HepG2 (cell line): ENCODE measurements around the gene DDX1. TPM values are rescaled to one million over a fixed set of nuclear protein-coding genes. Genes with fewer than 3 reads are reported as not detected.

ENCODE experiments used
- ATAC-seq: fragments of 200-7000 bp; cut with Tn5 transposase; 3 replicates; pipeline ENCODE4 v1.9.1; 2020; ENCODE audit warnings: mild to moderate bottlenecking, moderate library complexity
- BruUV-seq: library from RNA; stranded (reverse); fragments of 400-500 nt; replicated peaks from 2 replicates; lab custom pipeline; 2021; lab: Mats Ljungman, UMichigan
- CTCF ChIA-PET: fragments of 300-600 bp; formaldehyde crosslinking; extraction: SDS; loops from one replicate; lab custom pipeline; 2021; ENCODE audit warnings: low total read pairs, inconsistent platforms, low intra/inter-chr PET ratio; lab: Yijun Ruan, JAX
- POLR2A ChIA-PET: fragments of 350-600 bp; sonication (Branson Sonifier 250); formaldehyde crosslinking; loops from one replicate; lab custom pipeline; 2020; ENCODE audit warnings: antibody characterized with exemption, inconsistent platforms; lab: Yijun Ruan, JAX
- DNase-seq: peaks from one replicate; pipeline ENCODE4 v3.0.0-alpha.2; 2015; ENCODE audit warnings: low spot score
- FAIRE-seq: peaks from 3 replicates; lab custom pipeline; 2011; peaks lifted over from hg19 to GRCh38; lab: Jason Lieb, UNC
- H2AFZ ChIP-seq: one replicate; pipeline ENCODE4 v1.6.1; 2011; ENCODE audit warnings: low read length, inconsistent platforms
- H3K27ac ChIP-seq: fragments of 300-600 bp; 3 replicates; pipeline ENCODE4 v1.8.0; 2011; ENCODE audit warnings: mixed run types, mild to moderate bottlenecking, mixed read lengths, low read length, inconsistent platforms; ENCODE audit not compliant: insufficient read depth; ENCODE audit errors: extremely low read length
- H3K27me3 ChIP-seq, 2 experiments: fragments of 200-600 bp in 1 of 2; 2 replicates in 1 of 2; 3 replicates in 1 of 2; pipeline versions ENCODE4 v1.6.0 to v1.8.0; 2011; ENCODE audit warnings: low read length in 2 of 2, mild to moderate bottlenecking in 2 of 2, moderate library complexity in 2 of 2, inconsistent platforms in 1 of 2; ENCODE audit not compliant: insufficient read depth in 2 of 2, control insufficient read depth in 1 of 2
- H3K36me3 ChIP-seq, 2 experiments: fragments of 200-600 bp in 1 of 2; replicated peaks in 1 of 2; 2 replicates in 1 of 2; 3 replicates in 1 of 2; pipeline versions ENCODE4 v1.5.1 to v1.8.0; 2011; ENCODE audit warnings: low read length in 2 of 2, inconsistent platforms in 1 of 2; ENCODE audit not compliant: insufficient read depth in 2 of 2, control insufficient read depth in 1 of 2
- H3K4me1 ChIP-seq: 2 replicates; pipeline ENCODE4 v1.5.1; 2012; ENCODE audit warnings: low read length, inconsistent platforms; ENCODE audit not compliant: insufficient read depth
- H3K4me2 ChIP-seq: 2 replicates; pipeline ENCODE4 v1.6.0; 2011; ENCODE audit warnings: low read depth, low read length, inconsistent platforms
- H3K4me3 ChIP-seq, 3 experiments: fragments of 200-600 bp in 1 of 3; sonication (generic), shearing (Covaris generic) in 1 of 3; replicated peaks in 1 of 3; 2 replicates each; pipeline ENCODE4 v1.5.1; 2011 to 2016; ENCODE audit warnings: low read length in 3 of 3, inconsistent platforms in 2 of 3, low read depth in 2 of 3, mild to moderate bottlenecking in 2 of 3, control low read depth in 1 of 3, mixed read lengths in 1 of 3; ENCODE audit not compliant: insufficient read depth in 1 of 3
- H3K79me2 ChIP-seq: one replicate; pipeline ENCODE4 v1.6.1; 2011; ENCODE audit warnings: low read length, inconsistent platforms; ENCODE audit not compliant: insufficient read depth
- H3K9ac ChIP-seq: 2 replicates; pipeline ENCODE4 v1.6.0; 2011; ENCODE audit warnings: mild to moderate bottlenecking, low read depth, low read length, inconsistent platforms; ENCODE audit not compliant: insufficient read depth
- H3K9me3 ChIP-seq: 2 replicates; pipeline ENCODE4 v1.5.1; 2012; ENCODE audit warnings: mild to moderate bottlenecking, low read length
- H4K20me1 ChIP-seq: 2 replicates; pipeline ENCODE4 v1.6.0; 2011; ENCODE audit warnings: inconsistent platforms, mild to moderate bottlenecking, low read length, moderate library complexity; ENCODE audit not compliant: insufficient read depth
- MAFF ChIP-seq: IDR thresholded peaks from 2 replicates; pipeline ENCODE4 v1.6.1; 2011; ENCODE audit warnings: low read depth, low read length, improper control_type of control experiment
- MAFK ChIP-seq, 2 experiments: IDR thresholded peaks in 1 of 2; conservative IDR thresholded peaks in 1 of 2; 2 replicates each; pipeline ENCODE4 v1.6.1; 2011; ENCODE audit warnings: improper control_type of control experiment in 2 of 2, low read length in 2 of 2
- MTA1 ChIP-seq: sonication (generic); formaldehyde crosslinking; IDR thresholded peaks from 2 replicates; pipeline ENCODE4 v1.4.0; 2020; ENCODE audit warnings: missing genetic modification reagents, mild to moderate bottlenecking, borderline replicate concordance
- RBAK ChIP-seq: sonication (generic); formaldehyde crosslinking; IDR thresholded peaks from 2 replicates; pipeline ENCODE4 v1.5.1; 2020; ENCODE audit warnings: mild to moderate bottlenecking, missing genetic modification reagents
- RNF2 ChIP-seq: fragments of 450-650 bp; conservative IDR thresholded peaks from 2 replicates; pipeline ENCODE4 v1.6.1; 2016; ENCODE audit warnings: low read depth
- SP4 ChIP-seq: sonication (generic); formaldehyde crosslinking; IDR thresholded peaks from 2 replicates; pipeline ENCODE4 v1.8.1; 2023; ENCODE audit warnings: mild to moderate bottlenecking, missing genetic modification reagents
- YEATS2 ChIP-seq: sonication (generic); formaldehyde crosslinking; IDR thresholded peaks from 2 replicates; pipeline ENCODE4 v1.4.0; 2020; ENCODE audit warnings: missing genetic modification reagents, borderline replicate concordance
- ZFYVE20 ChIP-seq: sonication (generic); formaldehyde crosslinking; IDR thresholded peaks from 2 replicates; pipeline ENCODE4 v1.8.0; 2023; ENCODE audit warnings: low read depth, mild to moderate bottlenecking, moderate library complexity, missing genetic modification reagents, borderline replicate concordance
- ZNF138 ChIP-seq: sonication (generic); formaldehyde crosslinking; IDR thresholded peaks from 2 replicates; pipeline ENCODE4 v1.5.0; 2020; ENCODE audit warnings: mild to moderate bottlenecking, low read depth, missing genetic modification reagents
- ZNF282 ChIP-seq: fragments of 450-650 bp; IDR thresholded peaks from 2 replicates; pipeline ENCODE4 v1.6.1; 2018; ENCODE audit not compliant: partially characterized antibody
- ZNF446 ChIP-seq: sonication (generic); formaldehyde crosslinking; IDR thresholded peaks from 2 replicates; pipeline ENCODE4 v1.5.0; 2020; ENCODE audit warnings: mild to moderate bottlenecking, missing genetic modification reagents
- ZNF652 ChIP-seq: IDR thresholded peaks from 2 replicates; pipeline ENCODE4 v1.6.1; 2016; ENCODE audit warnings: low read depth, borderline replicate concordance
- ZNF747 ChIP-seq: sonication (generic); formaldehyde crosslinking; IDR thresholded peaks from 2 replicates; pipeline ENCODE4 v1.8.1; 2023; ENCODE audit warnings: missing genetic modification reagents, mild to moderate bottlenecking, borderline replicate concordance
- WGBS: methylation state at CpG from one replicate; pipeline ENCODE4 v1.1.6; 2017; ENCODE audit warnings: low lambda C conversion rate; 5-methylcytosine and 5-hydroxymethylcytosine counted together
- in situ Hi-C: cut with HindIII; loops from 2 replicates; pipeline ENCODE4 v1.10.0; 2017; ENCODE audit warnings: low pct_unique_long_range_greater_than_20kb; ENCODE audit not compliant: extremely low pct_ligation_motif_present
- intact Hi-C: fragments of 100-400 bp; cut with micrococcal nuclease; formaldehyde crosslinking; loops from one replicate; pipeline ENCODE4 v1.10.0; 2022; ENCODE audit not compliant: unreplicated experiment
- polyA plus RNA-seq, 8 experiments: library from polyadenylated mRNA; depleted of rRNA in 3 of 8; stranded (reverse) in 7 of 8; unstranded in 1 of 8; fragments of >200 nt; fragmentation: Illumina TruSeq in 4 of 8; extraction: Trizol in 4 of 8; gene quantifications; 2 replicates each; pipeline versions ENCODE4 v1.2.1 to v1.2.3, GENCODE V29; 2011 to 2016; ENCODE audit warnings: low read depth in 4 of 8, missing spikeins in 1 of 8, mixed read lengths in 1 of 8; ENCODE audit not compliant: insufficient read depth in 1 of 8
- total RNA-seq, 5 experiments: library from RNA; depleted of rRNA; stranded (reverse); fragments of >200 nt; fragmentation: Illumina TruSeq; extraction: Trizol; gene quantifications; 2 replicates each; pipeline ENCODE4 v1.2.3, GENCODE V29; 2016; ENCODE audit warnings: low read depth in 1 of 5
- TF ChIP-seq, protein P1 (sequence below), 2 experiments: sonication (generic) in 1 of 2; formaldehyde crosslinking in 1 of 2; IDR thresholded peaks; 2 replicates each; pipeline versions ENCODE4 v1.4.0 to v1.6.1; 2016 to 2020; ENCODE audit warnings: borderline replicate concordance in 1 of 2, low read depth in 1 of 2, mild to moderate bottlenecking in 1 of 2, missing genetic modification reagents in 1 of 2

DDX1 gene
- total and polyA plus RNA-seq, 2 of the 13 experiments (the other 11 are each of a cell fraction or from before 2014, with no cell fraction given) = 81.6 to 130 TPM

DNA sequence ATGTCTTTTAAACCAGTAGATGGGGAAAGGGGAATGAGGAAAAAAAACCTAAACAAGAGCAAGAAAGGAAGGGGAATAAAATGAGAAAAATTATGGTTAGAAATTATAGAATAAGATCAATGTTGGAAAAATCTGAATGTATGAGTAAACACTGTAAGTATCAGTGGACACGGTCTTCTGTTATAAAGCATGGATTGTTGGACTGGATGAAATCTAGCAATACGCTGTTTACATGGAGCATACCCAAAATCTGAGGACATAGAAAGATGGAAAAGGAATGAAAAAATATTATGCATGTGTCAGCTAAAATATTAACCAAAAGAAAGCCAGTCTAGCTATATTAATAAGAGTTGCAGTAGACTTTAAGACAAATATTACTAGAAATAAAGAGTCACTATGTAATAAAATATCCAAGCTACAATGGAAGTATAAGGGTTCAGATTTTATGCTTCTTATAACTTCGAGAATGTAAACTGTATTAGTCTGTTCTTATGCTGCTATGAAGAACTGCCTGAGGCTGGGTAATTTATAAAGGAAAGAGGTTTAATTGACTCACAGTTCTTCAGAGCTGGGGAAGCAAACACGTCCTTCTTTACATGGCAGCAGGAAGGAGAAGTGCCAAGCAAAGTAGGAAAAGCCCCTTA is 32.4 kb downstream of the DDX1 start:
- Histone ChIP-seq H3K4me2 (no peak overlapping the region), H4K20me1 (no peaks in the 10 kb centered on the region), H2AFZ (no peak overlapping the region), H3K4me3 (no peak overlapping the region), H3K36me3 (peaks cover 21 to 92% of the 10 kb centered on the region in 2 experiments), H3K9ac (no peak overlapping the region), H3K27me3 (no peaks in the 10 kb centered on the region), H3K4me1 (peaks cover 7% of the 10 kb centered on the region), H3K27ac (no peak overlapping the region), H3K9me3 (no peaks in the 10 kb centered on the region), H3K79me2 (no peaks in the 10 kb centered on the region)
- TSS peak; percentile 16 for BruUV-seq
- in situ Hi-C loops (no loop called here), intact Hi-C loops (no loop called here)
- FAIRE-seq = no peak
- ChIA-PET CTCF (no interaction called here), POLR2A (no interaction called here)
- DNase-seq = no peak
- TF ChIP-seq MAFK (conservative IDR thresholded peaks at IDR 0.05 in 1 of 2, IDR thresholded peaks at IDR 0.05 in 1 of 2; ENCODE audit: low read length in 2 of 2) (peak; percentile 83 to 94), MAFF (peak; percentile 82), SP4 (CRISPR knock-in tag) (no peak)
- ATAC-seq = no peak
- 73% methylated on average over 4 of the region's 4 CpGs for WGBS

DNA sequence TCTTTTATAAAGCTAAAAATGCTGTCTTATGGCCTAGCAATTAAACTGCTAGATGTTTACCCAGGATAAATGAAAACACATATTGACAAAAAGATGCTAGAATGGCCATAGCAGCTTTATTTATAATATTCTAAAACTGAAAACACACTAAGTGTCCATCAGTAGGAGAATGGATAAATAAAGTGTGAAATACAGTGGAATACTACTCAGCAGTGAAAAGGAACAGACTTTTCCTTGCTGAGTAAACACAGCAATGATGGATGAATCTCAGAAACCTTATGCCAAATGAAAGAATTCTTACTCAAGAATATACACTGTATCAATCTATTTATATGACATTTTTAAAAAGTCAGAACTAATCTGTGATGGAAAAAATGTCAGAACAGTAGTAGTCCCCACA is 33.2 kb downstream of the DDX1 start:
- Histone ChIP-seq H3K27ac (no peak overlapping the region), H3K79me2 (no peaks in the 10 kb centered on the region), H3K4me2 (no peak overlapping the region), H3K9ac (no peak overlapping the region), H4K20me1 (no peaks in the 10 kb centered on the region), H3K4me1 (peaks cover 12% of the 10 kb centered on the region), H3K27me3 (no peaks in the 10 kb centered on the region), H3K4me3 (no peak overlapping the region), H3K9me3 (no peaks in the 10 kb centered on the region), H3K36me3 (peaks cover 15 to 92% of the 10 kb centered on the region in 2 experiments), H2AFZ (no peak overlapping the region)
- DNase-seq = no peak
- POLR2A ChIA-PET = no interaction called here
- intact Hi-C loops = no loop called here
- no peak for ATAC-seq
- CTCF ChIA-PET = no interaction called here
- BruUV-seq = no TSS peak
- in situ Hi-C loops = loop anchor here (25.0 kb wide), 1 partner anchor 112 kb away; no protein-coding TSS in a partner anchor
- no peak for FAIRE-seq
- TF ChIP-seq ZNF446 (CRISPR knock-in tag) (no peak), ZNF138 (CRISPR knock-in tag) (no peak), ZNF282 (no peak), YEATS2 (CRISPR knock-in tag) (no peak), MTA1 (CRISPR knock-in tag) (no peak), ZNF747 (CRISPR knock-in tag) (no peak), RBAK (CRISPR knock-in tag) (no peak), ZFYVE20 (CRISPR knock-in tag) (no peak), RNF2 (no peak), ZNF652 (CRISPR knock-in tag) (no peak)
- TF ChIP-seq, protein P1, sequence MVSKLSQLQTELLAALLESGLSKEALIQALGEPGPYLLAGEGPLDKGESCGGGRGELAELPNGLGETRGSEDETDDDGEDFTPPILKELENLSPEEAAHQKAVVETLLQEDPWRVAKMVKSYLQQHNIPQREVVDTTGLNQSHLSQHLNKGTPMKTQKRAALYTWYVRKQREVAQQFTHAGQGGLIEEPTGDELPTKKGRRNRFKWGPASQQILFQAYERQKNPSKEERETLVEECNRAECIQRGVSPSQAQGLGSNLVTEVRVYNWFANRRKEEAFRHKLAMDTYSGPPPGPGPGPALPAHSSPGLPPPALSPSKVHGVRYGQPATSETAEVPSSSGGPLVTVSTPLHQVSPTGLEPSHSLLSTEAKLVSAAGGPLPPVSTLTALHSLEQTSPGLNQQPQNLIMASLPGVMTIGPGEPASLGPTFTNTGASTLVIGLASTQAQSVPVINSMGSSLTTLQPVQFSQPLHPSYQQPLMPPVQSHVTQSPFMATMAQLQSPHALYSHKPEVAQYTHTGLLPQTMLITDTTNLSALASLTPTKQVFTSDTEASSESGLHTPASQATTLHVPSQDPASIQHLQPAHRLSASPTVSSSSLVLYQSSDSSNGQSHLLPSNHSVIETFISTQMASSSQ (IDR thresholded peaks at IDR 0.05; ENCODE audit: low read depth) = no peak
- TF ChIP-seq, protein P1 (CRISPR knock-in tag; IDR thresholded peaks at IDR 0.05; ENCODE audit: borderline replicate concordance) = no peak
